Brain microvascular endothelial cell (primary cell): Measurements from ENCODE around the gene GUCA2A.

Experiments used
- DNase-seq: peaks from one replicate; pipeline ENCODE4 v3.0.0-alpha.2; 2020
- H3K27ac ChIP-seq: fragments of 250-450 bp; sonication (Bioruptor Pico); 2 replicates; pipeline ENCODE4 v1.5.1; 2020; ENCODE audit warnings: mild to moderate bottlenecking, moderate library complexity
- H3K27me3 ChIP-seq: fragments of 250-450 bp; sonication (Bioruptor Pico); replicated peaks from 2 replicates; pipeline ENCODE4 v1.5.1; 2020; ENCODE audit warnings: mild to moderate bottlenecking
- H3K36me3 ChIP-seq: fragments of 250-450 bp; sonication (Bioruptor Pico); replicated peaks from 2 replicates; pipeline ENCODE4 v1.5.1; 2020; ENCODE audit warnings: mild to moderate bottlenecking
- H3K4me3 ChIP-seq: 2 replicates; pipeline ENCODE4 v1.5.1; 2011; ENCODE audit warnings: low read depth, mild to moderate bottlenecking, control low read depth, low read length, moderate library complexity
- in situ Hi-C: cut with HindIII; loops from 2 replicates; pipeline ENCODE4 v1.10.0; 2017; ENCODE audit warnings: low sequenced_read_pairs, low pct_ligation_motif_present
- TF ChIP-seq, protein P1 (sequence below): IDR thresholded peaks from 2 replicates; pipeline ENCODE4 v1.5.1; 2011; ENCODE audit warnings: low read depth, mild to moderate bottlenecking, moderate library complexity, low read length, control low read depth, inconsistent platforms; ENCODE audit errors: missing control alignments

The GUCA2A gene

DNA sequence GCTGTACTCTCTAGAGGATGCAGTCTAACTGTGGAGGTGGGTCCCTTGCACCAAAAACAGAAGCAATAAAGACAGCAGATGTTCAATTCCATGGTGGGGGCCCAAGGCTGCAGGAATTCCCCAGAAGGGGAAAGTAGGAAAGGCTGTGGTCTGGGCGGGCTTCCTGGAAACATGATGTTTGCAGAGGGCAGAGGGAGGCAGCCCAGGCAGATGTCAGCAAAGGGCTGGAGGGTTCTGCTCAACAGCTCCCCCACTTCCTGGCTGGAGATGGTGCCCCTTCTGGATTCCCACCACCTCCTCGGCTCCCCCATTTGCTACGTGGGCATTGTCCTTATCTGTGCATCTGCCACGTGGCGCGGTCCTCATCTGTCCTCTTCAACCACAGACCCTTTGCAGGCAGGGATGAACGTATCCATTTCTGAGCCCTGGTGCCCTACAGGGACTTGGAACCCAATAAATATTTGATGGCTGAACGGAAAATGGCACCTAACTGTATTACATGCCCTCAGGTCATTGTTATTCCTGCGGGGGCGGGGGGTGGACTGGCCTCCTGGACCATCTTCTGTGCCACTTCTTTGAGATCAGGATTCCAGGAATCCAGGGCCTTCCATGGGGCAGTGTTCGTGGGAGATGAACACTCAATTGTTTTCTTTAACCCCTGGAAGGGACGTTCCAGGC is 19.7 kb downstream of the GUCA2A start:
- Histone ChIP-seq H3K4me3 (no peak overlapping the region), H3K27me3 (peaks cover 17% of the 10 kb centered on the region), H3K27ac (no peak overlapping the region), H3K36me3 (no peaks in the 10 kb centered on the region)
- DNase-seq: no peak
- TF ChIP-seq, protein P1, sequence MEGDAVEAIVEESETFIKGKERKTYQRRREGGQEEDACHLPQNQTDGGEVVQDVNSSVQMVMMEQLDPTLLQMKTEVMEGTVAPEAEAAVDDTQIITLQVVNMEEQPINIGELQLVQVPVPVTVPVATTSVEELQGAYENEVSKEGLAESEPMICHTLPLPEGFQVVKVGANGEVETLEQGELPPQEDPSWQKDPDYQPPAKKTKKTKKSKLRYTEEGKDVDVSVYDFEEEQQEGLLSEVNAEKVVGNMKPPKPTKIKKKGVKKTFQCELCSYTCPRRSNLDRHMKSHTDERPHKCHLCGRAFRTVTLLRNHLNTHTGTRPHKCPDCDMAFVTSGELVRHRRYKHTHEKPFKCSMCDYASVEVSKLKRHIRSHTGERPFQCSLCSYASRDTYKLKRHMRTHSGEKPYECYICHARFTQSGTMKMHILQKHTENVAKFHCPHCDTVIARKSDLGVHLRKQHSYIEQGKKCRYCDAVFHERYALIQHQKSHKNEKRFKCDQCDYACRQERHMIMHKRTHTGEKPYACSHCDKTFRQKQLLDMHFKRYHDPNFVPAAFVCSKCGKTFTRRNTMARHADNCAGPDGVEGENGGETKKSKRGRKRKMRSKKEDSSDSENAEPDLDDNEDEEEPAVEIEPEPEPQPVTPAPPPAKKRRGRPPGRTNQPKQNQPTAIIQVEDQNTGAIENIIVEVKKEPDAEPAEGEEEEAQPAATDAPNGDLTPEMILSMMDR: peak; percentile 7
- in situ Hi-C loops: no loop called here

GRCh38 chr1:42143896-42144710 is 20.4 kb downstream of the GUCA2A start:
- H3K4me3 ChIP-seq: no peak overlapping the region
- DNase-seq: no peak
- no peaks in the 10 kb centered on the region for H3K36me3 ChIP-seq
- in situ Hi-C loops: no loop called here
- no peak overlapping the region for H3K27ac ChIP-seq
- H3K27me3 ChIP-seq: peaks cover 17% of the 10 kb centered on the region
- TF ChIP-seq, protein P1: no peak

- DNase-seq: no peak
- H3K36me3 ChIP-seq: no peaks in the 10 kb centered on the region
- peaks cover 17% of the 10 kb centered on the region for H3K27me3 ChIP-seq
- H3K4me3 ChIP-seq: no peak overlapping the region
- H3K27ac ChIP-seq: no peak overlapping the region
- TF ChIP-seq, protein P1: no peak
- in situ Hi-C loops: no loop called here
Measured at GRCh38 chr1:42142894-42143675, 21.5 kb downstream of the GUCA2A start.

DNA sequence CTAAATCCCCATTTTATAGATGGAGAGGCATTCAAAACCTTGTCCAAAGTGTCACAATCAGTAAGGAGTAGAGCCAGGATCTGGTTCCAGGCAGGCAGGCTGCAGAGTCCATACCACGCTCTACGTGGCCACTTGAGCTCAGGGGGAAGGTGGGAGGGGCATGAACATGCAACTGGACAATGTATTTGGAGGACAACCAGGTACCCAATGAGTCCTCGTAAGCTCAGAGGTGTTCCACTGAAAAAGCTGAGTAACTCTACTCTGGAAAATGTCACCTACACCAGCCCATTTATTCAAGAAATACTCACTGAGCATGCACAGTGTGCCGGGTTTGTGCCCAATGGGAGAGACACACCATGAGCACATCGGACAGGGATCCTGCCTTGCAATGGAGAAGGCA is 22.6 kb downstream of the GUCA2A start:
- no peak overlapping the region for H3K27ac ChIP-seq
- TF ChIP-seq, protein P1: no peak
- no peak for DNase-seq
- H3K36me3 ChIP-seq: no peaks in the 10 kb centered on the region
- in situ Hi-C loops: no loop called here
- H3K4me3 ChIP-seq: no peak overlapping the region
- H3K27me3 ChIP-seq: peaks cover 18% of the 10 kb centered on the region

GRCh38 chr1:42140191-42140590 is 24.4 kb downstream of the GUCA2A start:
- H3K36me3 ChIP-seq: no peaks in the 10 kb centered on the region
- H3K27me3 ChIP-seq: peaks cover 14% of the 10 kb centered on the region
- TF ChIP-seq, protein P1: no peak
- in situ Hi-C loops: no loop called here
- H3K27ac ChIP-seq: no peak overlapping the region
- no peak overlapping the region for H3K4me3 ChIP-seq
- DNase-seq: no peak
